DND-41 (cell line): ENCODE data around the gene IQGAP3.

Source experiments
- CTCF ChIP-seq: IDR thresholded peaks from 2 replicates; pipeline ENCODE4 v1.5.1; 2012; ENCODE audit warnings: borderline replicate concordance, low read length, moderate library complexity, mild to moderate bottlenecking; ENCODE audit not compliant: poor library complexity, severe bottlenecking; ENCODE audit errors: extremely low read depth
- EZH2 ChIP-seq: IDR thresholded peaks from 3 replicates; pipeline ENCODE4 v1.6.1; 2012; ENCODE audit warnings: borderline replicate concordance, low read depth, mild to moderate bottlenecking, moderate library complexity, low read length, inconsistent platforms; ENCODE audit not compliant: severe bottlenecking

- no peak for TF ChIP-seq CTCF
- no peak for TF ChIP-seq EZH2
Observed at GRCh38 chr1:156589546-156589945, 17.2 kb upstream of the IQGAP3 start.
